NCI-H774 (cell line): ENCODE data around the gene PTPRN2.
"Not testable (repeated sequence)": the region's sequence is repeated elsewhere in the genome, so short reads cannot be mapped to it uniquely, and the experiment has no call there.

Experiments used
- DNase-seq: peaks from one replicate; lab custom pipeline; 2025; lab: John Stamatoyannopoulos, UW

PTPRN2 gene

GRCh38 chr7:158385496-158386354 lies 201.9 kb downstream of the PTPRN2 start:
- DNase-seq, result not testable (repeated sequence)

- no peak for DNase-seq
Observed at GRCh38 chr7:158384746-158385145, 202.9 kb downstream of the PTPRN2 start.

- no peak for DNase-seq
Observed at GRCh38 chr7:158383665-158384064, 204.0 kb downstream of the PTPRN2 start.

GRCh38 chr7:158382363-158383254 lies 205.0 kb downstream of the PTPRN2 start:
- DNase-seq, result no peak

GRCh38 chr7:158381956-158382355 lies 205.7 kb downstream of the PTPRN2 start:
- DNase-seq, result no peak

GRCh38 chr7:158378978-158379377 lies 208.6 kb downstream of the PTPRN2 start:
- DNase-seq, result no peak

GRCh38 chr7:158377800-158378623 lies 209.6 kb downstream of the PTPRN2 start:
- DNase-seq, result peak; percentile 90

GRCh38 chr7:158376839-158377186 lies 210.8 kb downstream of the PTPRN2 start:
- DNase-seq, result not testable (repeated sequence)

- DNase-seq, result peak; percentile 70
Observed at GRCh38 chr7:158376146-158376838, 211.3 kb downstream of the PTPRN2 start.

- DNase-seq, result peak; percentile 83
Observed at GRCh38 chr7:158375034-158375433, 212.6 kb downstream of the PTPRN2 start.

GRCh38 chr7:158374586-158374985 lies 213.0 kb downstream of the PTPRN2 start:
- DNase-seq, result no peak

GRCh38 chr7:158374146-158374545 lies 213.5 kb downstream of the PTPRN2 start:
- no peak for DNase-seq

- DNase-seq, result no peak
Observed at GRCh38 chr7:158373476-158374133, 214.0 kb downstream of the PTPRN2 start.

GRCh38 chr7:158372400-158373342 lies 215.0 kb downstream of the PTPRN2 start:
- DNase-seq, result no peak

- no peak for DNase-seq
Observed at GRCh38 chr7:158371856-158372255, 215.8 kb downstream of the PTPRN2 start.

GRCh38 chr7:158369866-158370265 lies 217.8 kb downstream of the PTPRN2 start:
- no peak for DNase-seq

- DNase-seq, result no peak
Observed at GRCh38 chr7:158369290-158369689, 218.3 kb downstream of the PTPRN2 start.

GRCh38 chr7:158368449-158368848 lies 219.2 kb downstream of the PTPRN2 start:
- DNase-seq, result no peak

- no peak for DNase-seq
Observed at GRCh38 chr7:158367634-158367982, 220.0 kb downstream of the PTPRN2 start.
